Loucy (cell line): ENCODE measurements around the gene CP.

Experiments used
- H2AFZ ChIP-seq: fragments of 200-600 bp; sonication (generic); 2 replicates; pipeline ENCODE4 v1.6.0; 2016; ENCODE audit warnings: antibody characterized with exemption, mild to moderate bottlenecking, low read length, moderate library complexity
- H3F3A ChIP-seq: fragments of 200-600 bp; 2 replicates; pipeline ENCODE4 v1.6.0; 2016; ENCODE audit warnings: antibody characterized with exemption, low read depth, mild to moderate bottlenecking
- H3K27me3 ChIP-seq: fragments of 200-600 bp; sonication (generic); 2 replicates; pipeline ENCODE4 v1.6.1; 2014; ENCODE audit warnings: low read length, mild to moderate bottlenecking; ENCODE audit not compliant: insufficient read depth, poor library complexity, severe bottlenecking
- H3K36me3 ChIP-seq: fragments of 200-600 bp; sonication (generic); 2 replicates; pipeline ENCODE4 v1.6.1; 2016; ENCODE audit warnings: low read length; ENCODE audit not compliant: insufficient read depth
- H3K4me1 ChIP-seq: fragments of 200-600 bp; sonication (generic); 2 replicates; pipeline ENCODE4 v1.5.1; 2014; ENCODE audit warnings: low read length, mild to moderate bottlenecking; ENCODE audit not compliant: insufficient read depth, poor library complexity, severe bottlenecking
- H3K4me2 ChIP-seq: fragments of 200-600 bp; sonication (generic); 2 replicates; pipeline ENCODE4 v1.6.0; 2014; ENCODE audit warnings: antibody characterized with exemption, low read length, low read depth, mild to moderate bottlenecking; ENCODE audit not compliant: poor library complexity, severe bottlenecking
- H3K4me3 ChIP-seq: fragments of 200-600 bp; sonication (generic); 2 replicates; pipeline ENCODE4 v1.5.1; 2014; ENCODE audit warnings: low read length, mild to moderate bottlenecking, mixed read lengths; ENCODE audit not compliant: poor library complexity, severe bottlenecking
- H3K79me2 ChIP-seq: fragments of 200-600 bp; sonication (generic); 2 replicates; pipeline ENCODE4 v1.6.1; 2014; ENCODE audit warnings: low read length; ENCODE audit not compliant: insufficient read depth
- H3K9ac ChIP-seq: fragments of 200-600 bp; sonication (generic); 2 replicates; pipeline ENCODE4 v1.6.0; 2014; ENCODE audit warnings: mild to moderate bottlenecking, low read depth, low read length, moderate library complexity; ENCODE audit not compliant: poor library complexity, severe bottlenecking
- H3K9me2 ChIP-seq: fragments of 200-600 bp; sonication (generic); replicated peaks from 2 replicates; pipeline ENCODE4 v1.6.1; 2016; ENCODE audit warnings: low read depth, low read length, mixed read lengths
- H3K9me3 ChIP-seq: fragments of 200-600 bp; sonication (generic); 2 replicates; pipeline ENCODE4 v1.6.1; 2014; ENCODE audit warnings: mild to moderate bottlenecking, antibody characterized with exemption, low read length, low read depth; ENCODE audit not compliant: insufficient read depth
- H4K20me1 ChIP-seq: fragments of 200-600 bp; sonication (generic); 2 replicates; pipeline ENCODE4 v1.6.0; 2014; ENCODE audit warnings: antibody characterized with exemption, low read length, mild to moderate bottlenecking; ENCODE audit not compliant: insufficient read depth, poor library complexity, severe bottlenecking
- CTCF ChIP-seq: fragments of 200-600 bp; sonication (generic); conservative IDR thresholded peaks from 2 replicates; pipeline ENCODE4 v1.5.1; 2014; ENCODE audit warnings: mild to moderate bottlenecking, antibody characterized with exemption, low read length
- EZH2phosphoT487 ChIP-seq: fragments of 200-600 bp; IDR thresholded peaks from 2 replicates; pipeline ENCODE4 v1.6.1; 2018; ENCODE audit warnings: antibody characterized with exemption, mild to moderate bottlenecking, moderate library complexity, borderline replicate concordance

The CP gene

GRCh38 chr3:149188494-149188893 lies 33.1 kb downstream of the CP start:
- no peaks in the 10 kb centered on the region for H3K4me1 ChIP-seq
- no peaks in the 10 kb centered on the region for H3K9me3 ChIP-seq
- H3K9ac ChIP-seq: no peak overlapping the region
- H3K27me3 ChIP-seq: no peaks in the 10 kb centered on the region
- H3K4me3 ChIP-seq: no peak overlapping the region
- H3K9me2 ChIP-seq: no peaks in the 10 kb centered on the region
- TF ChIP-seq EZH2phosphoT487: no peak
- TF ChIP-seq CTCF: no peak
- H4K20me1 ChIP-seq: no peaks in the 10 kb centered on the region
- H3K79me2 ChIP-seq: no peaks in the 10 kb centered on the region
- no peaks in the 10 kb centered on the region for H3F3A ChIP-seq
- no peaks in the 10 kb centered on the region for H3K36me3 ChIP-seq
- H3K4me2 ChIP-seq: no peak overlapping the region
- no peak overlapping the region for H2AFZ ChIP-seq

GRCh38 chr3:149186721-149187120 lies 34.9 kb downstream of the CP start:
- Histone ChIP-seq H3K36me3 (no peaks in the 10 kb centered on the region), H2AFZ (no peak overlapping the region), H3K79me2 (no peaks in the 10 kb centered on the region), H3K4me1 (no peaks in the 10 kb centered on the region), H4K20me1 (no peaks in the 10 kb centered on the region), H3K9me3 (no peaks in the 10 kb centered on the region), H3K27me3 (no peaks in the 10 kb centered on the region), H3K9ac (no peak overlapping the region), H3F3A (no peaks in the 10 kb centered on the region), H3K4me3 (no peak overlapping the region), H3K9me2 (no peaks in the 10 kb centered on the region), H3K4me2 (no peak overlapping the region)
- TF ChIP-seq CTCF (no peak), EZH2phosphoT487 (no peak)

GRCh38 chr3:149186219-149186618 lies 35.4 kb downstream of the CP start:
- Histone ChIP-seq H3K36me3 (no peaks in the 10 kb centered on the region), H3K27me3 (no peaks in the 10 kb centered on the region), H2AFZ (no peak overlapping the region), H3K9me2 (no peaks in the 10 kb centered on the region), H3K4me3 (no peak overlapping the region), H3K4me1 (no peaks in the 10 kb centered on the region), H3K4me2 (no peak overlapping the region), H3F3A (no peaks in the 10 kb centered on the region), H3K79me2 (no peaks in the 10 kb centered on the region), H3K9me3 (no peaks in the 10 kb centered on the region), H4K20me1 (no peaks in the 10 kb centered on the region), H3K9ac (no peak overlapping the region)
- TF ChIP-seq EZH2phosphoT487 (no peak), CTCF (no peak)
